Measurements from ENCODE around the gene IGFBP6.

Gene IGFBP6, protein sequence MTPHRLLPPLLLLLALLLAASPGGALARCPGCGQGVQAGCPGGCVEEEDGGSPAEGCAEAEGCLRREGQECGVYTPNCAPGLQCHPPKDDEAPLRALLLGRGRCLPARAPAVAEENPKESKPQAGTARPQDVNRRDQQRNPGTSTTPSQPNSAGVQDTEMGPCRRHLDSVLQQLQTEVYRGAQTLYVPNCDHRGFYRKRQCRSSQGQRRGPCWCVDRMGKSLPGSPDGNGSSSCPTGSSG

DNA sequence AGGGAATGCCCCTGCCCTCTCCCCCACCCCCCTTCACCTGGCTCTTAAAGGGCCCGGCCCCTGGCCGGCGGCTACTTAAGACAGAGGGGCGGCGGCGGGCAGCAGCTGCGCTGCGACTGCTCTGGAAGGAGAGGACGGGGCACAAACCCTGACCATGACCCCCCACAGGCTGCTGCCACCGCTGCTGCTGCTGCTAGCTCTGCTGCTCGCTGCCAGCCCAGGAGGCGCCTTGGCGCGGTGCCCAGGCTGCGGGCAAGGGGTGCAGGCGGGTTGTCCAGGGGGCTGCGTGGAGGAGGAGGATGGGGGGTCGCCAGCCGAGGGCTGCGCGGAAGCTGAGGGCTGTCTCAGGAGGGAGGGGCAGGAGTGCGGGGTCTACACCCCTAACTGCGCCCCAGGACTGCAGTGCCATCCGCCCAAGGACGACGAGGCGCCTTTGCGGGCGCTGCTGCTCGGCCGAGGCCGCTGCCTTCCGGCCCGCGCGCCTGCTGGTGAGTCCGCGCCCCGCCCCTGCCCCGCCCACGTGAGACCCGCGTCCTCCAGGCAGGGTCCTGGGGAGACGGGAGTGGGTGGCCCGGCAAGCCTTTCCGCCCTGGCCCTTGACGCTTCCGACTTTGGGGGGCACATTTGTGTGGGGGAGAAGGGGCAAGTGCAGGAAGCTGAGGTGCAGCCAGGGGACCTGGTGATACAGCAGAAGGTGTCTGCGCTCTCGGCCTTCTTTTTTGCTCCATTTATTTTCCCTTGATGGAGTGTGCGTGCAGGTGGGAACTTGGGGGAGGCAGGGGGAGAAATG, at the start of gene IGFBP6:
Gene IGFBP6, plus strand, starts transcription at position 104 of the 790 bp plus-strand sequence. Its CDS starts 51 bp downstream, at position 155.
- DNase-seq = peak in 1 of 2 experiments; percentile 17
- TF ChIP-seq GATA1 (IDR thresholded peaks at IDR 0.05; ENCODE audit: low read depth, low read length) = no peak
- TF ChIP-seq POLR2A (IDR thresholded peaks at IDR 0.05; ENCODE audit: low read length) = no peak

DNA sequence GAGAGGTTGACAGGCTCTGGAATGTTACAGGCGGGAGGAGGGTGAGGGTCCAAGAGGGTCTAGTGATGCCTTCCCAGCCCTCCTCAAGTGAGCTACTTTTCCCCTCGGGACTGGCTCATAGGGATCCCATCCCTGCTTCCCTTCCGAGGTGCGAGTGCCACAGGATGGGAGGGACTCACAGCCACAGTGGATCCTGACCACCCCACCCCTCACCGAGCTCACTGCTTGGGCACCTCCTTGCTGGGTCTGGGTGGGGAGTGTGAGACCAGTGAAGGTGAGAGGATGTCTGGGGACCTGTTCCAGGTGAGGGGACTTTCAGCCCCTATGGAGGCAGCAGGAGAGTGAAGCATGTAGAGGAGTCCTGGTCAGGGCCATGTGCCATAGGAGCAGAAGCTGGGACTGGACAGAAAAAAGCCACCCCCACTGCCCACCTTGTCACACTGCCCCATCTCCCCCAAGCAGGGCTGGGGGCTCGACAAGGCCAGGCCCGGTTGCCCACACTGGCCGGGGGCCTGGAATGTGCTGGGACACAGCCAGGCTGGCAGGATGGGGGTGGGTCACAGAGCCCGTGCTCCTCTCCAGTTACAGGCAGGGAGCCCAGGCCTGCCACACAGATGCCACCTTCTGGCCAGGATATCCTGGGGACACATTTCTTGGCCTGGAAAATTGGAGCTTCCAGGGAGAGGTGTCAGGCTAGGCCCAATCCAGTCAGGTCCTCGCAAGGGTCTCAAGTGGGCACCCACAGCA, 49.3 kb upstream of the IGFBP6 start:
- DNase-seq = no peak
- no peak for TF ChIP-seq GATA1 (IDR thresholded peaks at IDR 0.05; ENCODE audit: low read depth, low read length)
- no peak for TF ChIP-seq POLR2A (IDR thresholded peaks at IDR 0.05; ENCODE audit: low read length)

DNA sequence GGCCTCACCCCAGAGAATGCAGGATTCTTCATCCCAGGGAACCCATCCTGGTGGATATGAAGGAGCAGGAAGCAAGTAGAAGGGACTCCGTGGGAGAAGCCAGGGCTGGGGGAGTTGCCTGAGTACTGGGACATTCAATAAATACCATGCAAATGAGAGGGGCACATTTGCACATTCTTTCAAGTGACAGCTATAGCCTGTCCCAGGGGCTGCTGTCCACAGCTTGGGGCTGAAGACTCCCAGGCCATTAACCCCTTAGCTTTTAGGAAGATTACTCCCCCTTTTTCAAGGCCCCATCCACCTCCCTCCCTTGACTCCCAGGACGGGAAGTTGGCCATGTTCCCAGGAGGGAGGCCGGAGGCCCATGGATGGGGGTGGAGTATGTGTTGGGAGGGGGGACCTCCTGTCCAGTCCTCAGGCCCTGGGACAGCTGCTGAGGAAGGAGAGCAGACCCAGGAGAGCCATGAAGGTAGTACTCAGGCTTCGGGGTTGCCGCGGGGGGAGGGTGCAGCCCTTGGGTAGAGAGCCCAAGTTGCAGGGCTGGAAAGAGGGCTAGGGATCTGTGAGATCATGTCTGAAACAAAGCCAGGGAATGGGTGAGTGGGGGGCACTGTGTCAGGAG, 48.6 kb upstream of the IGFBP6 start:
- no peak for DNase-seq
- TF ChIP-seq GATA1 (IDR thresholded peaks at IDR 0.05; ENCODE audit: low read depth, low read length) = no peak
- TF ChIP-seq POLR2A (IDR thresholded peaks at IDR 0.05; ENCODE audit: low read length) = no peak

DNA sequence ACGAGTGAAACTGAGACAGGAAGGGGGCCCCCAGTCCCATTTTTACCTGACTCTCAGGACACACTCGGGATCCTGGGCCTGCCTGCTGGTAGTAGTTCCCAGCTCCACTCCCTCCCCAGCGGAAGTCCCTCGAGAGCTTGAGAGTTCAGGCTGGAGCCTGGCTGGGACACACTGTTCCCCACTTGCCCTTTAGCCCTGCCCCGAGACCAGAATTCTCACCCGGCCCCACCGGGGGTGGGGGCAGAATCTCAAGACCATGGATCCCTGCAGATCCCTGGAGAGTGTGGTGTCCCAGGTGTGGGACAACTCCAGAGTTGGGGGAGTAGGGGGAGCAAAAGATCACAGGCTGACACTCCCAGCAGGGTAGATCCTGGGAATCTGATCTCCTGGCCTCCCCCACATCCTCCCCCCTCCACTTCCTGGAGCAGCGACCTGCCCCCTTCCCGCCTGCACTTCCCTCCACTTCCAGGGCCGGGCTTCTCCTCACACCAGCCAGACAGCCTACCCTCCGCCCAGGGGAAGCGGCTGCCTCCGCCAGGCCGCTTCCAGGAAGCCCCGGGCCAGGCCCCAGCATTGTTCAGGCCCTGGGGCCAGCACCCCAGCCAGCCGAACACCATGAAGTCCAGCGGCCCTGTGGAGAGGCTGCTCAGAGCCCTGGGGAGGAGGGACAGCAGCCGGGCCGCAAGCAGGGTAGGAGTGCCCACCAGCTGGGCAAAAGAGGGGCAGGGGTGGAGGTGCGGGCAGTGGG, 47.7 kb upstream of the IGFBP6 start, which contains the start of gene TNS2:
Gene TNS2, plus strand, starts transcription at position 495 of the 748 bp plus-strand sequence. Its CDS starts 121 bp downstream, at position 616.
- DNase-seq = no peak

DNA sequence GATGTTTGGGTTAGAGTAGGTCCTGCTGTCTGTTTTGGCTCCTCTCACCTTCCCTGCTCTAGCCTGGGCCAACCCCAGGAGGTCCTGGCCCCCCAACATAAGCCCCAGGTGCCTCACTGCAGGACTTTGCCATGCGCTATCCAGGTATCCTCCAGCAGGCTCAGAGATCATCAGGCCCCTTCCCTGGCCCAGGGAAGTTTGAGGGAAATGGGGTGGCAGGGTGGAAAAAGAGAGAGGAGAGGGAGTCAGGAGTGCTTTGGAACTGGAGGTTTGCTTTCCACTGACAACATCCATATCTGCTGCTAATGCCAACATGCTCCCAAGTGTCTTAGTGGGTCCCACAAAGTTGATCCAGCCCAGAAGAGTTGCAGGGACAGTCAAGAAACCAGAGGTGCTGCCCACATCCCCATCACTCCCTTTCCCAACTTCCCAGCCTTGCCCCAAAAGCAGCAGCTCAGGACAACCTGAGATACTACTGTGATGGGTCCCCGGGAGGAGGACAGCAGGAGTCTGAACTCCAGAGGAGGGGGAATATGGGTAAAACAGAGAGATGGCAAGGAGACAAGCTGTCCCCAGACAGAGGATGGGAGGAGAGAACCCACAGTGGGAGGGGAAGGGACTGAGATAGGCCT, 46.9 kb upstream of the IGFBP6 start:
- no peak for TF ChIP-seq POLR2A (IDR thresholded peaks at IDR 0.05; ENCODE audit: low read length)
- TF ChIP-seq GATA1 (IDR thresholded peaks at IDR 0.05; ENCODE audit: low read depth, low read length) = no peak
- DNase-seq = no peak

More for the DNA sequence above, 47.7 kb upstream of the IGFBP6 start, which contains the start of gene TNS2:
- TF ChIP-seq GATA1 (IDR thresholded peaks at IDR 0.05; ENCODE audit: low read depth, low read length) (no peak), POLR2A (IDR thresholded peaks at IDR 0.05; ENCODE audit: low read length) (no peak)

DNA sequence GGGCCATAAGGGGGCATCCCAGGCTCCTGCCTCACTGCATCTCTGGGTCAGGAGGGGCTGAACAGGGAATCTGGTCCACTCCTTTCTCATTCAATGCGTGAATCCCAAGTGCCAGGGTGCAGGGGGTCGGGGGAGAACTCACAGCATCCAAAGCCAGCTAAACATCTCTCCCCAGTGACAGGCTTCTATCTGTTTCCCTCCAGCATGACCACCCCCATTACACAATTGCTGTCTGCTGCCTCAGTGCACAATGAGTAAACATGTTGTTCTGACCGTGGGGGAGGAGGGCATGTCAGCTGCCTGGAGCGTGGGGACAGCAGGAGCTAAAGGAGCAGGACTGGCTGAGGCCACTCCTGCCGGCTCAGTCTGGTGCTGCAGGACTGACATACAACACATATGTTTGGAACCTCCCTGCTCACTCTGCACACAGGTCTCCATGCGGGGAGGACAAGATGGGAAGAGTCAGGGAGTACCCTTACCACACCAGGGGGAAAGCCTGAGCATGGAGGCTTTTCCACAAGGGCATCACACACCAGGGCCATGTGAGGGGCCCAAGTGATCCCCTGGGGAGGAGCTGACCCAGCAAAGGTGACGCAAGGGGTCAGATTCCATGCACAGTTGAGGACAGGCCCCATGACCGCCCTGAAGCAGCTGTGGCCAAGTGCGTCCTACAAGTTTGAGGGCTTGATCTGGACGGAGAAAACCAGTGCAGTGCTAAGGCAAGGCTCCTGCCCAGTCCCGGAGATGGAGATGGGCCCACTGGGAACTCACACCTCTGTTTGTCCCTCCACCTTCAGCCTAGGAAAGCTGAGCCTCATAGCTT, 46.2 kb upstream of the IGFBP6 start:
- DNase-seq = no peak
- TF ChIP-seq GATA1 (IDR thresholded peaks at IDR 0.05; ENCODE audit: low read depth, low read length) (no peak), POLR2A (IDR thresholded peaks at IDR 0.05; ENCODE audit: low read length) (no peak)

DNA sequence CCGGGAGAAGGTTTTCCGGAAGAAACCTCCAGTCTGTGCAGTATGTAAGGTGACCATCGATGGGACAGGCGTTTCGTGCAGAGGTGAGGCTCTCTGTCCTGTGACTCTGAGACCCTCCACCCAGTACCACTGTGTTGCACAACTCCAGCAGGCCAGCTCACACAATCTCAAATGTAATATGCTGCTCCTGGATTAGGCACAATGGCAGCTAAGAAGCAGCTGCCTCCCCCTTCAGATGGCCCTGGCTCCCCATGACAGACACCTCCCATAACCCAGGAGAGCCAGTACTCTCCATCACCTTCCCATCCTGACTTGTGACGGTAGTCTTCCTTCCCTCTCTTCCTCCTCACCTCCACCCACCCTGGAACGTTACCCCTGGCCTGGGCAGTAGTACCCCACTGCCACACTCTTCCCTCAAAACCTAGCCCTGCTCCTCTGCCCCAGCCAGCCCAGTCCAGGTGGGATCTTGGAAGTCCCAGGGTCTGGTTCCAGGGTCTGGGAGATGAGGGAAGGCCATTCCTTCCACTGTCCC, 45.5 kb upstream of the IGFBP6 start:
- DNase-seq = no peak
- TF ChIP-seq POLR2A (IDR thresholded peaks at IDR 0.05; ENCODE audit: low read length) = no peak
- TF ChIP-seq GATA1 (IDR thresholded peaks at IDR 0.05; ENCODE audit: low read depth, low read length) = no peak

DNA sequence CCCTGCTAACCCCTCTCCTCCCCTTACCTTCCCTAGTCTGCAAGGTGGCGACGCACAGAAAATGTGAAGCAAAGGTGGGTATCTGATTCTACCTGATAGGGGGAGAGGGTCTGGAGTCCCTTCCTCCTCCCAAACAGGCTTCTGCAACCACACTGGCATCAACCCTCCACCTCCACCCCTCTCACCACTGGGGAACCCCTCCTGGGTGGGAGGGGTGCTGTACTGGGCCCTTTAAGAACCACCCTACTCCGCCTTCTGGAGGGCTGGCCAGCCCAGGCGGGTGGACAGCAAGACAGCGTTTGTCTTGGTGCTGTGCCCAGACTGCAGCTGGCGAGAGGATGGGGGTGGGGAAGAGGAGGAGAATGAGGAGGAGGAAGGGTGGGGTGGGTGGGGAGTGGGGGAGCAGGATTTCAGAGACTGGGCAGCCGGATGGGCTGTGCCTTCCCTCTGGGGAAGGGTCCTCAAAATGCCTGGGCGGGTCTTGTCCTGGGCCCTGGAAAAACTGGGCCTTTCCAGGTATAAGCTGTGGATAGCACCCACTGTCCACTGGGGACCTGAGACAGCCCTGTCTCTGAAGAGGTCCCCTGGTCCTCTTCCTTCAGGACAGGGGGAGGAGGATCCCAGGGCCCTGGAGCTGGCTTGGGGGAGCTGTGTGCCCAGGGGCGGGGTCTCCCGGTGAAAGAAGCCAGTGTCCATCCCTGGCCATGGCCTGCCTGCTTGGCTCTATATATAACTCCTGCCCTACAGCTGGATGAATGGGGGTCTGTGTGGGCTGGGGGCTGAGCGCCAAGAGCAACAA, 44.8 kb upstream of the IGFBP6 start:
- DNase-seq = peak; percentile 14 to 32
- TF ChIP-seq POLR2A (IDR thresholded peaks at IDR 0.05; ENCODE audit: low read length) (no peak), GATA1 (IDR thresholded peaks at IDR 0.05; ENCODE audit: low read depth, low read length) (no peak)

DNA sequence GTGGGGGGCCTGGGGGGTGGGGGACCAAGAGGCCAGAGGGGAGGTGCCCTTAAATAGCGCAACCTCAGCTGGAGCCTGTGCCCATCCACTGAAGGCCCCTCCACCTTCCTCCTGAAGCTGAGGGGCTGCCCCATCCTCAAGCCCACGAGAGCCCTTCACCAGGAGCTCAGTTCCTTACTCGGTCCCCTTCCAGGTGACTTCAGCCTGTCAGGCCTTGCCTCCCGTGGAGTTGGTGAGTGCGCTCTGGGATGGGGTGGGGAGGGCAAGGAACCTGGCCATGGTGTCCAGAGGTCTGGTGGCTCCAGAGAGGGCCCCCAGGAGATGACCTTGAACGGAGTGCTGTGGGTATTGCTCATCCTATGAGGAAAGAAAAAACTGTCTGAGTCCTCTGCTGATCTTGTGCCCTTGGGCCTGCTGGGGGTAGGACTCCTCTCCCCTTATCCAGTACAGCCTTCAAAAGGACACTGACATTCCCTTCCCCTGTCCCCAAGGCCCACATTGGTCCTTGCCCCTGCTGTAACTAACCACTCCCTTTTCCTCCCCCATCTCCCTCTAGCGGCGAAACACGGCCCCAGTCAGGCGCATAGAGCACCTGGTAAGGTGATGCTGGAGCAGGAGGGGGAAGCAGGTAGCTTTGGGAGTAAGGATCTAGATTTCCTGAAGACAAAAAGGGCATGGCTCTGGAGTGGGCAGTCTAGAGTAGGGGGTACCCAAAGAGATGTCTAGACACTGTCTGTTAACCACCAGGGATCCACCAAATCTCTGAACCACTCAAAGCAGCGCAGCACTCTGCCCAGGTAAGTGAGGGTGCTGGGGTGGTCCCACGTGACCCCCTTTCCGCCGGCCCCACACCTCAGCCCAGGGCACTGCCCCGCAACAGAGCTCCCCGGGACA, 44.0 kb upstream of the IGFBP6 start:
- peak; percentile 48 to 69 for DNase-seq
- no peak for TF ChIP-seq GATA1 (IDR thresholded peaks at IDR 0.05; ENCODE audit: low read depth, low read length)

Data from erythroblast (primary cell).